ENCODE measurements around the gene BRI3.

The BRI3 gene

DNA sequence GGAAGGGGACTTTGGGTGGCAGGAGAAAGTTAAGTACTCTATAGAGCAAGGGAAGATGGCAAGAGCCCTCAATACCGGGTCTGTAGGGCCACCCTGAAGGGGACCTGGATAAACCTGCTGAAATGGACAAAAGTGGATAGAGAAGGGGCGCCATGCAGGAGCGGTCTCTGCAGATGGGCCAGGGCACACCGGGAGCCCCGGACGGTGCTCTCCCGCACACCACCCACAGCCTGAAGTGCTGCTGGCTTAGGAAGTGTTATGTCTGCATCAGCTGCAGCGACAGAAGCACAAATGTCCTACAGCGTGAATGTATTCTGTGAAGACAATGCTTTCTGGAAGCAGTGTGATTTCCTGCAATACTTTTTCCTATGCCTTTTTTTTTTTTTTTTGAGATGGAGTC lies 37.7 kb downstream of the BRI3 start:
- Histone ChIP-seq H3K36me3 (peaks cover 6 to 7% (median 7%) of the 10 kb centered on the region in 3 donors), H3K27me3 (peaks cover 0 to 2% of the 10 kb centered on the region in 2 donors), H3K4me1 (no peaks in the 10 kb centered on the region), H3K9me3 (peaks cover 0 to 7% (median 0%) of the 10 kb centered on the region in 3 donors), H3K27ac (no peak overlapping the region), H3K4me3 (no peak overlapping the region)
- DNase-seq: no peak
- TF ChIP-seq CTCF (IDR thresholded peaks at IDR 0.05): no peak
- intact Hi-C loops (cut with DNase I; ENCODE audit: low total_unique reads): no loop called here

- no peak overlapping the region for H3K27ac ChIP-seq
These were observed 39.8 kb downstream of the BRI3 start for GRCh38 chr7:98321301-98321700.

DNA sequence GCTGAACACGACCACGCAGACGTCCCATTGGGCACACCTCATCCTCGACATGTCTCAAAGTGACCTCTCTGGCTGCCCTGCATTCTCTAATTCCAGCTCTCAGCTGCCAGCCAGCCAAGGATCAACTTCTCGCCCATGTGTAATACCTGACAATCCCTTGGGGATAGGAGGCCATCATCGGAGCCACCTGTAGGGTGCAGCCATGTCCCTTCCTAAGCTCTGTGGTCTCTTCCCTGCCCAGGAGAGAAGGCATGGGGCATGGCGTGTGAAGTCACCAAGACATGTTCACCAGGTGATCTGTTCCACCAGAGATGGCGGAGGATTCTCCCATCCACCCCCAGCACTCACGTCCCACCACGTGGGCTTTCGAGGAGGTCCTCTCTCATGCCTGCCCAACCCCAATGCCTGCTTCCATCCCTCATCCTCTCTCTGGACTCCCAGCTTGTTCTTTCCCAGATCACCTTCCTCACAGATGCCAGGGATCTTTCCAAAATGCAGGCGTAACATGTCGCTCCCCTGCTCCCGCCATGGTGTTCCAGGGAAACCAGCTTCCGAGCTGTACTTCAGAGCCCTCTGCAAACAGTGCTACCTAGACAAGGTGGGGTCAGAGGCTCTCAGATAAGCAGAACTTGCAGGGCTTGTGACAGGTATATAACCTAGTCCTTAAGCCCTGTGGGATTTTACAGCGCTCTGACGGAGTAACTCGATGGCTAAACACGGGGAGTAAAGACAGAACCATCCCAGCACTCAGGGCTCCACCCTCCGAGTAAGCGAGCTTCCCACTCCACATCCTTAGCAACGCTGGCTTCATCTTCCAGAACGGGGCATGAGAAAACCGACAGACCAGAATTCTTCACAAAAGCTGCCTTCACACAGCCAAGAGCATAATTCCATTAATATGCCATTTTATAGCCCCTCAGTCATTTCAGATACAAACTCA lies 41.1 kb downstream of the BRI3 start:
- Histone ChIP-seq H3K36me3 (peaks cover 0 to 6% (median 0%) of the 10 kb centered on the region in 3 donors), H3K27ac (no peak overlapping the region), H3K9me3 (peaks cover 0 to 7% (median 0%) of the 10 kb centered on the region in 3 donors), H3K4me3 (no peak overlapping the region), H3K4me1 (no peaks in the 10 kb centered on the region), H3K27me3 (peaks cover 0 to 2% of the 10 kb centered on the region in 2 donors)
- intact Hi-C loops (cut with DNase I; ENCODE audit: low total_unique reads): no loop called here
- no peak for TF ChIP-seq CTCF (IDR thresholded peaks at IDR 0.05)
- DNase-seq: peak in 1 of 2 donors; percentile 50

More at GRCh38 chr7:98321301-98321700, 39.8 kb downstream of the BRI3 start:
- DNase-seq: no peak
- peaks cover 0 to 7% (median 0%) of the 10 kb centered on the region in 3 donors for H3K9me3 ChIP-seq
- peaks cover 0 to 6% (median 0%) of the 10 kb centered on the region in 3 donors for H3K36me3 ChIP-seq
- intact Hi-C loops (cut with DNase I; ENCODE audit: low total_unique reads): no loop called here
- no peak for TF ChIP-seq CTCF (IDR thresholded peaks at IDR 0.05)
- no peak overlapping the region for H3K4me3 ChIP-seq
- no peaks in the 10 kb centered on the region for H3K4me1 ChIP-seq
- peaks cover 0 to 2% of the 10 kb centered on the region in 2 donors for H3K27me3 ChIP-seq

DNA sequence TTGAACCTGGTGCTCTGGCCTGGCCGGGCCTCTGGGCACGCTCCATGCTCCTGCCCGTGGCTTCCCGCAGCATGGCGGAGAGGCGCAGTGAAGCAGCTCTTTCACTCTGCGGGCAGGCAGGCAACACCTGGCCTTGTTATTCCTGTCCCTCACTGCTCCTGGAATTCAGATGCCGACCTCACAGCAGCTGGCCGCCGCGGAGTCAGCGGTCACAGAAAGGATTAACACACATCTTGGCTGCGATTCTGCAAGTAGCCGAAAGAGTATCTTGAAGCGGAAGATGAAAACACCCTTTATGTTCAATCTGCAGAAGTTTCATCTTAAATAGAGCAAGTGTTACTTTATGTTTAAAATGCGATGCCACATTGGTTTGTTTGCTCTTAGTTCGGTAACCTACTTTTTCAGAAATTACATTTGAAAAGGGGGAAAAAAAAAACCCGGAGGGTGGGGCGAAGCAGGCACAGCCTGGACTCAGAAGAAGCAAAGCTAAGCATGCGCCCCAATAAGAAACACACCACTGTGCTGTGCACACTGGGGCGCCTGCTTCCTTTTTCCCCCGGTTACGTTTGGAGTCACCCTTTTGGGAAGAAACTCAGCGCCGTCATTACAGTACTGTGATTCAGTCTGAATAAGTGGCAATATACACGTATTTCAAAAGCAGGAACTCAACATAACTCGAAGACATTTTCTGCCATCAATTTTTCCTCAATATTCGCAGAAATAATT lies 42.3 kb downstream of the BRI3 start:
- peaks cover 0 to 2% of the 10 kb centered on the region in 2 donors for H3K27me3 ChIP-seq
- H3K9me3 ChIP-seq: peaks cover 0 to 7% (median 0%) of the 10 kb centered on the region in 3 donors
- no peak overlapping the region for H3K27ac ChIP-seq
- H3K4me1 ChIP-seq: no peaks in the 10 kb centered on the region
- no peak overlapping the region for H3K4me3 ChIP-seq
- intact Hi-C loops (cut with DNase I; ENCODE audit: low total_unique reads): no loop called here
- DNase-seq: peak in 1 of 2 donors; percentile 41
- peaks cover 0 to 6% (median 0%) of the 10 kb centered on the region in 3 donors for H3K36me3 ChIP-seq
- no peak for TF ChIP-seq CTCF (IDR thresholded peaks at IDR 0.05)

DNA sequence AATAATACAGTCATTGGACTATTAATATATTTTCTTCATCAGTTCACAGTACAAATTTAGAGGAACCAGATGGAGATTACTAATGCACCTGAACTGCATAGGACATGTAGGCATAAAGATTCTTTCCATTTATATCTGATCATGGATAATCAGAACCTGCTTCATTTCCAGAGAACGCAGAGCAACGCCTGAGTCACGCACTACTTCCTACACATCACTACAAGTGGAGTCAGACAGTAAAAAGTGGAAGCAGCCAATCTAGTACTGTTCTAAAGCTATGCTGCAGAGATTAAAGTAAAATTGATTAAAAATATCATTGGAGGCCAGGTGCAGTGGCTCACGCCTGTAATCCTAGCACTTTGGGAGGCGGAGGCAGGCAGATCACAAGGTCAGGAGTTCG lies 43.3 kb downstream of the BRI3 start:
- no peak for DNase-seq
- Histone ChIP-seq H3K36me3 (peaks cover 0 to 6% (median 0%) of the 10 kb centered on the region in 3 donors), H3K4me1 (no peaks in the 10 kb centered on the region), H3K4me3 (no peak overlapping the region), H3K27ac (no peak overlapping the region), H3K9me3 (peaks cover 0 to 11% (median 0%) of the 10 kb centered on the region in 3 donors), H3K27me3 (peaks cover 0 to 2% of the 10 kb centered on the region in 2 donors)
- no peak for TF ChIP-seq CTCF (IDR thresholded peaks at IDR 0.05)
- intact Hi-C loops (cut with DNase I; ENCODE audit: low total_unique reads): no loop called here

Measured in tibial artery (tissue), 4 donors.